ENCODE results near the gene TBXAS1. TPM values are rescaled to one million over a fixed set of nuclear protein-coding genes. Genes with fewer than 3 reads are reported as not detected.

Gene TBXAS1
- total and polyA plus RNA-seq, 2 of the 8 experiments (the other 6 are each of a cell fraction or from before 2014, with no cell fraction given) = 0.86 to 2.1 TPM

GRCh38 chr7:139811066-139811465 lies 18.0 kb upstream of the TBXAS1 start (continued):
- TF ChIP-seq CHD7 (IDR thresholded peaks at IDR 0.05; ENCODE audit: insufficient replicate concordance, low read length) (no peak), NANOG (IDR thresholded peaks at IDR 0.05; ENCODE audit: insufficient read depth, low read depth, low read length, poor library complexity, severe bottlenecking) (no peak), GABPA (IDR thresholded peaks at IDR 0.05; ENCODE audit: borderline replicate concordance, insufficient read depth, low read length) (no peak), BRCA1 (IDR thresholded peaks at IDR 0.05; ENCODE audit: low read depth, low read length) (no peak), SP4 (IDR thresholded peaks at IDR 0.05; ENCODE audit: low read length) (no peak), ASH2L (IDR thresholded peaks at IDR 0.05; ENCODE audit: low read length) (no peak), RNF2 (IDR thresholded peaks at IDR 0.05; ENCODE audit: borderline replicate concordance, low read depth, low read length, missing control alignments, poor library complexity, severe bottlenecking) (no peak), CBX8 (IDR thresholded peaks at IDR 0.05; ENCODE audit: borderline replicate concordance, low read depth, low read length) (no peak), JUND (IDR thresholded peaks at IDR 0.05; ENCODE audit: low read length) (no peak), TAF1 (IDR thresholded peaks at IDR 0.05; ENCODE audit: low read depth, low read length) (no peak), CEBPB (IDR thresholded peaks at IDR 0.05; ENCODE audit: low read depth, low read length) (no peak), RXRA (IDR thresholded peaks at IDR 0.05; ENCODE audit: insufficient read depth, low read depth, low read length) (no peak)

All from H1 (cell line).